ENCODE results near the gene ARSD. TPM values are rescaled to one million over a fixed set of nuclear protein-coding genes. Genes with fewer than 3 reads are reported as not detected.

The ARSD gene
- total RNA-seq, 1 experiment from 2014 or later: 8.0 TPM

GRCh38 chrX:2967584-2967983 is 38.4 kb upstream of the ARSD start:
- POLR2A ChIA-PET: no interaction called here
- Histone ChIP-seq H3K27me3 (ENCODE audit: insufficient read depth, low read length) (no peaks in the 10 kb centered on the region), H3K4me2 (ENCODE audit: low read length) (no peak overlapping the region), H3K79me2 (ENCODE audit: insufficient read depth, low read length) (no peaks in the 10 kb centered on the region), H3K4me3 (replicated peaks in 1 of 2; ENCODE audit: low read depth in 1 of 2, low read length in 2 of 2) (no peak overlapping the region), H3K9me3 (ENCODE audit: control insufficient read depth in 1 of 2, insufficient read depth in 1 of 2, low read depth in 1 of 2, low read length in 2 of 2) (no peaks in the 10 kb centered on the region), H3K36me3 (ENCODE audit: control insufficient read depth in 1 of 2, insufficient read depth in 2 of 2, low read length in 2 of 2) (no peaks in the 10 kb centered on the region), H3K4me1 (ENCODE audit: control insufficient read depth in 1 of 2, insufficient read depth in 2 of 2, low read length in 2 of 2) (no peaks in the 10 kb centered on the region), H4K20me1 (ENCODE audit: insufficient read depth) (no peaks in the 10 kb centered on the region), H3K27ac (ENCODE audit: low read depth, low read length) (no peak overlapping the region), H3K9me2 (ENCODE audit: insufficient read depth) (no peaks in the 10 kb centered on the region), H2AFZ (ENCODE audit: low read depth, low read length, poor library complexity, severe bottlenecking) (no peak overlapping the region), H3K9ac (ENCODE audit: low read length) (no peak overlapping the region)
- RAD21 ChIA-PET (ENCODE audit: low non-redundant PET in 1 of 2, low total read pairs in 2 of 2, uncharacterized antibody in 2 of 2, unreplicated experiment in 2 of 2): no interaction called here
- TF ChIP-seq CEBPB (IDR thresholded peaks at IDR 0.05; ENCODE audit: low read depth) (no peak), CBX3 (IDR thresholded peaks at IDR 0.05; ENCODE audit: low read depth) (no peak), JUND (IDR thresholded peaks at IDR 0.05) (no peak), POLR2A (IDR thresholded peaks at IDR 0.05; ENCODE audit: borderline replicate concordance, extremely low read depth, insufficient read depth, insufficient read length) (no peak), YY1 (IDR thresholded peaks at IDR 0.05; ENCODE audit: extremely low read depth, insufficient replicate concordance, low read depth, low read length) (no peak), RAD21 (IDR thresholded peaks at IDR 0.05; ENCODE audit: low read depth) (no peak), SRF (IDR thresholded peaks at IDR 0.05; ENCODE audit: low read depth) (no peak), EZH2 (IDR thresholded peaks at IDR 0.05) (no peak), ZFX (IDR thresholded peaks at IDR 0.05) (no peak), ELF1 (IDR thresholded peaks at IDR 0.05; ENCODE audit: borderline replicate concordance, low read depth) (no peak)
- no TSS peak for BruUV-seq (replicated peaks)
- CTCF ChIA-PET: no interaction called here
- intact Hi-C loops (cut with micrococcal nuclease): no loop called here
- no peak for ATAC-seq
- DNase-seq (ENCODE audit: low read depth, low spot score): no peak

GRCh38 chrX:2967012-2967411 is 37.9 kb upstream of the ARSD start:
- H3K27ac ChIP-seq (ENCODE audit: low read depth, low read length): no peak overlapping the region
- H3K27me3 ChIP-seq (ENCODE audit: insufficient read depth, low read length): no peaks in the 10 kb centered on the region
- intact Hi-C loops (cut with micrococcal nuclease): no loop called here
- no peaks in the 10 kb centered on the region for H3K9me3 ChIP-seq (ENCODE audit: control insufficient read depth in 1 of 2, insufficient read depth in 1 of 2, low read depth in 1 of 2, low read length in 2 of 2)
- POLR2A ChIA-PET: no interaction called here
- no peak overlapping the region for H3K4me3 ChIP-seq (replicated peaks in 1 of 2; ENCODE audit: low read depth in 1 of 2, low read length in 2 of 2)
- no peak for ATAC-seq
- H2AFZ ChIP-seq (ENCODE audit: low read depth, low read length, poor library complexity, severe bottlenecking): no peak overlapping the region
- H3K36me3 ChIP-seq (ENCODE audit: control insufficient read depth in 1 of 2, insufficient read depth in 2 of 2, low read length in 2 of 2): no peaks in the 10 kb centered on the region
- H3K79me2 ChIP-seq (ENCODE audit: insufficient read depth, low read length): no peaks in the 10 kb centered on the region
- H3K9ac ChIP-seq (ENCODE audit: low read length): no peak overlapping the region
- BruUV-seq (replicated peaks): no TSS peak
- DNase-seq (ENCODE audit: low read depth, low spot score): no peak
- RAD21 ChIA-PET (ENCODE audit: low non-redundant PET in 1 of 2, low total read pairs in 2 of 2, uncharacterized antibody in 2 of 2, unreplicated experiment in 2 of 2): no interaction called here
- no peaks in the 10 kb centered on the region for H3K9me2 ChIP-seq (ENCODE audit: insufficient read depth)
- H4K20me1 ChIP-seq (ENCODE audit: insufficient read depth): no peaks in the 10 kb centered on the region
- no peaks in the 10 kb centered on the region for H3K4me1 ChIP-seq (ENCODE audit: control insufficient read depth in 1 of 2, insufficient read depth in 2 of 2, low read length in 2 of 2)
- CTCF ChIA-PET: no interaction called here
- TF ChIP-seq, protein P1, sequence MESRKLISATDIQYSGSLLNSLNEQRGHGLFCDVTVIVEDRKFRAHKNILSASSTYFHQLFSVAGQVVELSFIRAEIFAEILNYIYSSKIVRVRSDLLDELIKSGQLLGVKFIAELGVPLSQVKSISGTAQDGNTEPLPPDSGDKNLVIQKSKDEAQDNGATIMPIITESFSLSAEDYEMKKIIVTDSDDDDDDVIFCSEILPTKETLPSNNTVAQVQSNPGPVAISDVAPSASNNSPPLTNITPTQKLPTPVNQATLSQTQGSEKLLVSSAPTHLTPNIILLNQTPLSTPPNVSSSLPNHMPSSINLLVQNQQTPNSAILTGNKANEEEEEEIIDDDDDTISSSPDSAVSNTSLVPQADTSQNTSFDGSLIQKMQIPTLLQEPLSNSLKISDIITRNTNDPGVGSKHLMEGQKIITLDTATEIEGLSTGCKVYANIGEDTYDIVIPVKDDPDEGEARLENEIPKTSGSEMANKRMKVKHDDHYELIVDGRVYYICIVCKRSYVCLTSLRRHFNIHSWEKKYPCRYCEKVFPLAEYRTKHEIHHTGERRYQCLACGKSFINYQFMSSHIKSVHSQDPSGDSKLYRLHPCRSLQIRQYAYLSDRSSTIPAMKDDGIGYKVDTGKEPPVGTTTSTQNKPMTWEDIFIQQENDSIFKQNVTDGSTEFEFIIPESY (IDR thresholded peaks at IDR 0.05; ENCODE audit: extremely low read depth, insufficient replicate concordance, low read length): no peak
- TF ChIP-seq CEBPB (IDR thresholded peaks at IDR 0.05; ENCODE audit: low read depth) (no peak), EZH2 (IDR thresholded peaks at IDR 0.05) (no peak), YY1 (IDR thresholded peaks at IDR 0.05; ENCODE audit: extremely low read depth, insufficient replicate concordance, low read depth, low read length) (no peak), SRF (IDR thresholded peaks at IDR 0.05; ENCODE audit: low read depth) (no peak)
- H3K4me2 ChIP-seq (ENCODE audit: low read length): no peak overlapping the region

Data from HCT116 (cell line).